Peyer's patch (tissue), 4 donors: ENCODE measurements around the gene RNF44.
"Not testable (repeated sequence)": the region's sequence is repeated elsewhere in the genome, so short reads cannot be mapped to it uniquely, and the experiment has no call there.

Experiments
- CTCF ChIP-seq, 6 experiments: fragments of 450-650 bp in 4 of 6; fragments of 200-600 bp in 2 of 6; sonication (generic) in 1 of 6; IDR thresholded peaks; one replicate each; pipeline ENCODE4 v1.5.1; 2017 to 2019; ENCODE audit warnings: antibody characterized with exemption in 6 of 6, mild to moderate bottlenecking in 3 of 6, moderate library complexity in 1 of 6
- POLR2A ChIP-seq, 2 donors: fragments of 450-650 bp; IDR thresholded peaks; one replicate each; pipeline ENCODE4 v1.5.1; 2017; ENCODE audit warnings: antibody characterized with exemption in 2 of 2, mild to moderate bottlenecking in 2 of 2, moderate library complexity in 2 of 2

DNA sequence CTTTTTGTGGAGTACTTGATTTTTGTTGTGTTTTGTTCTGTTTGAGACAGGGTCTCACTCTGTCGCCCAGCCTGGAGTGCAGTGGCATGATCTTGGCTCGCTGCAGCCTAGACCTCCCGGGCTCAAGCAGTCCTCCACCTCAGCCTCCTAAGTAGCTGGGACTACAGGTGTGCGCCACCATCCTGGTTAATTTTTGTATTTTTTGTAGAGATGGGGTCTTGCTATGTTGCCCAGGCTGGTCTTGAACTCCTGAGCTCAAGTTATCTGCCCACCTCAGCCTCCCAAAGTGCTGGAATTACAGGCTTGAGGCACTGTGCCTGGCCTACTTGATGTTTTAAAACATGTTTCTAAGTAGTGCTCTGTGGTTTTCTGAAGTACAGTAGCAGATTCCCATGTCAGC lies 50.0 kb downstream of the RNF44 start:
- not testable (repeated sequence) for TF ChIP-seq CTCF, POLR2A (IDR thresholded peaks at IDR 0.05)
